Osteocyte (in vitro differentiated cells): ENCODE measurements around the gene WIPI1. TPM values are rescaled to one million over a fixed set of nuclear protein-coding genes. Genes with fewer than 3 reads are reported as not detected.
A peak's percentile ranks its signal among the peaks of the same experiment; 100 is the strongest.

ENCODE experiments used
- DNase-seq: peaks from one replicate; pipeline ENCODE4 v3.0.0; 2021; ENCODE audit warnings: mixed read lengths; ENCODE audit not compliant: unreplicated experiment; ENCODE audit errors: extremely low spot score
- H3K27ac Mint-ChIP-seq: one replicate; pipeline ENCODE4 v1.8.0; 2021; ENCODE audit warnings: mild to moderate bottlenecking, mixed read lengths; ENCODE audit not compliant: unreplicated experiment
- H3K27me3 Mint-ChIP-seq: one replicate; pipeline ENCODE4 v1.8.0; 2021; ENCODE audit warnings: mixed read lengths; ENCODE audit not compliant: unreplicated experiment
- H3K36me3 Mint-ChIP-seq: one replicate; pipeline ENCODE4 v1.8.0; 2021; ENCODE audit warnings: mixed read lengths; ENCODE audit not compliant: unreplicated experiment
- H3K4me1 Mint-ChIP-seq: one replicate; pipeline ENCODE4 v1.8.0; 2021; ENCODE audit warnings: mixed read lengths; ENCODE audit not compliant: unreplicated experiment
- H3K4me3 Mint-ChIP-seq: one replicate; pipeline ENCODE4 v1.8.0; 2021; ENCODE audit warnings: mild to moderate bottlenecking, moderate library complexity, mixed read lengths; ENCODE audit not compliant: unreplicated experiment
- H3K9me3 Mint-ChIP-seq: one replicate; pipeline ENCODE4 v1.8.0; 2021; ENCODE audit warnings: mixed read lengths; ENCODE audit not compliant: unreplicated experiment
- CTCF ChIP-seq: fragments of 200-600 bp; sonication (generic); IDR thresholded peaks from 2 replicates; pipeline ENCODE4 v1.5.0; 2021; ENCODE audit warnings: antibody characterized with exemption, mild to moderate bottlenecking, moderate library complexity
- total RNA-seq: library from RNA; stranded (reverse); gene quantifications from 2 replicates; pipeline ENCODE4 v1.2.1, GENCODE V29; 2021

Gene WIPI1
- total RNA-seq, 1 donor from 2014 or later = 74.5 TPM

DNA sequence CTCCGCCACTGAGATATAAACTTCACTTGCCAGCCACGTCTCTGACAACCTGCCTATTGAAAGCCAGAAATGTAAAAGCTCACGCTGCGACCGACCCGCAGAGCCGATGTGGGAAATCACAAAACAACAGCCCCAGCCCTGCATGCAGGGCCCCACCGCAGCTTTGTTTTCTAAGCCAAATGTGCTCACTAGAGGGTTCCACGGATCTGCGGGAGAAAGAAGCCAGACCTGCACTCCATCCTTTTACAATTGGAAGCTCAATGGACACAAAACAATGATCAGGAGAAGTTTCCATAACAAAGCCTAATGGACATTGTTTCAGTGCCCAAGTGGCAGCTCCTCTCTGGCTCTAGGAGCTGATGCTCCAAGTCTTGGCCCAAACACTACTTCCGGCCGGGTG is 33.1 kb downstream of the WIPI1 start:
- no peaks in the 10 kb centered on the region for H3K27me3 Mint-ChIP-seq
- no peaks in the 10 kb centered on the region for H3K4me1 Mint-ChIP-seq
- H3K27ac Mint-ChIP-seq = no peak overlapping the region
- no peak overlapping the region for H3K4me3 Mint-ChIP-seq
- TF ChIP-seq CTCF = no peak
- H3K36me3 Mint-ChIP-seq = peaks cover 51% of the 10 kb centered on the region
- H3K9me3 Mint-ChIP-seq = no peaks in the 10 kb centered on the region
- DNase-seq = peak; percentile 76

- Mint-ChIP-seq H3K9me3 (peaks cover 4% of the 10 kb centered on the region), H3K36me3 (peaks cover 49% of the 10 kb centered on the region), H3K4me1 (no peaks in the 10 kb centered on the region), H3K27me3 (no peaks in the 10 kb centered on the region), H3K4me3 (no peak overlapping the region), H3K27ac (no peak overlapping the region)
- TF ChIP-seq CTCF = no peak
- DNase-seq = no peak
Observed at GRCh38 chr17:68423251-68423650, 34.0 kb downstream of the WIPI1 start.

GRCh38 chr17:68422821-68423220 is 34.5 kb downstream of the WIPI1 start:
- Mint-ChIP-seq H3K4me1 (no peaks in the 10 kb centered on the region), H3K36me3 (peaks cover 49% of the 10 kb centered on the region), H3K27me3 (no peaks in the 10 kb centered on the region), H3K27ac (no peak overlapping the region), H3K9me3 (peaks cover 4% of the 10 kb centered on the region), H3K4me3 (no peak overlapping the region)
- TF ChIP-seq CTCF = no peak
- DNase-seq = no peak

DNA sequence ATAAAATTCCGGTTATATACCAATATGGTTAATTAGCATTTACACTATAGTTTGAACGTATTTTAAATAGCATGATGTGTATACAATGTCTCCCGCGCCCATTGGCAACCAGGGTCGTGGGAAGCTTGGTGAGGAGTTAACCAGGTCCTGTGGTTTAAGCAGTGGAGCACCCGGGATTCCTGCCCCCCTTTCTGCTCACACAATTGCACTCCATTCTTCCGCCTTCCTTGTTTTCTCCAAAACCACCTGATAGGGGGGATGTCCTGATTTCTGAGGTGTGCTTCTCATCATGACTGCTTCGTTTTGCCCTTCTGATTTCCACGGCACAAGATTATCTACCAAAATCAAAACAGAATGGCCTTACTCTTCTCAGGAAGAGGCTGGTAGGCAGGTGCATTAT is 35.8 kb downstream of the WIPI1 start:
- no peak overlapping the region for H3K4me3 Mint-ChIP-seq
- no peaks in the 10 kb centered on the region for H3K27me3 Mint-ChIP-seq
- H3K27ac Mint-ChIP-seq = no peak overlapping the region
- peaks cover 8% of the 10 kb centered on the region for H3K9me3 Mint-ChIP-seq
- H3K36me3 Mint-ChIP-seq = peaks cover 53% of the 10 kb centered on the region
- no peak for TF ChIP-seq CTCF
- no peaks in the 10 kb centered on the region for H3K4me1 Mint-ChIP-seq
- DNase-seq = no peak

DNA sequence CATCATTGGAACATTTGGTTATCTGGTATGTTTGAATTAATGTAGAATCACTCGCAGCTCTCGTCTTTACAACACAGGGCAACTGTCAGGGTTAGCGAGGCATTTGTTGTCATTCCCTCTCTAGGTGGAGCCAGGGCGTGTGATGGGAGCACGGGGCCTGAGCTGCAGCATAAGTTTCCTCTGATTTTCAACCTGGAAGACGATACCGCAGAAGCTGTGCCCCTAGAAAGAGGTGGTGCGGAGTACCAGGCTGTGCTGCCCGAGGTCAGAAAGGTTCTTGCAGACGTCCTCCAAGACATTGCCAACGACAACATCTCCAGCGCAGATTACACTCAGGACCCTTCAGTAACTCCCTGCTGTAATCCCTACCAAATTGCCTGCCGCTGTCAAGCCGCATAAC is 37.2 kb downstream of the WIPI1 start:
- Mint-ChIP-seq H3K27ac (no peak overlapping the region), H3K27me3 (no peaks in the 10 kb centered on the region), H3K36me3 (peaks cover 51% of the 10 kb centered on the region), H3K4me1 (no peaks in the 10 kb centered on the region), H3K4me3 (no peak overlapping the region), H3K9me3 (peaks cover 22% of the 10 kb centered on the region)
- no peak for TF ChIP-seq CTCF
- DNase-seq = no peak
